ENCODE data around the gene SLC25A11.

Gene SLC25A11

GRCh38 chr17:4893721-4894560 is 45.9 kb downstream of the SLC25A11 start:
- CTCF ChIA-PET, result interaction anchor here (1.0 to 1.2 kb wide), 2 partner anchors 9 to 12 kb away, joined by 4 to 5 read pairs; partner anchors contain the start of gene CHRNE
- POLR2A ChIA-PET, result no interaction called here
- TF ChIP-seq CTCF (IDR thresholded peaks at IDR 0.05; ENCODE audit: insufficient read depth, low read length, missing control alignments), result no peak
- no peak overlapping the region for H3K4me3 ChIP-seq (ENCODE audit: low read depth, low read length)
- DNase-seq (ENCODE audit: low read depth, low spot score), result no peak

GRCh38 chr17:4893272-4893671 is 46.6 kb downstream of the SLC25A11 start:
- no peak for DNase-seq (ENCODE audit: low read depth, low spot score)
- no peak for TF ChIP-seq CTCF (IDR thresholded peaks at IDR 0.05; ENCODE audit: insufficient read depth, low read length, missing control alignments)
- ChIA-PET CTCF (interaction anchor here (1.9 kb wide), 1 partner anchor 326 kb away, joined by 6 read pairs; no protein-coding TSS in a partner anchor), POLR2A (no interaction called here)
- no peak overlapping the region for H3K4me3 ChIP-seq (ENCODE audit: low read depth, low read length)

GRCh38 chr17:4892499-4893221 is 47.2 kb downstream of the SLC25A11 start:
- ChIA-PET CTCF (interaction anchor here (0.8 to 8.7 kb wide), 7 partner anchors 9 to 327 kb away, joined by 3 to 154 read pairs (median 6); partner anchors contain the start of genes ARRB2, C17orf107, CHRNE and GLTPD2), POLR2A (interaction anchor here (0.6 kb wide), 1 partner anchor 30 kb away, joined by 7 read pairs; no protein-coding TSS in a partner anchor)
- no peak for DNase-seq (ENCODE audit: low read depth, low spot score)
- TF ChIP-seq CTCF (IDR thresholded peaks at IDR 0.05; ENCODE audit: insufficient read depth, low read length, missing control alignments), result no peak
- H3K4me3 ChIP-seq (ENCODE audit: low read depth, low read length), result no peak overlapping the region

- ChIA-PET CTCF (interaction anchor here (0.8 to 8.7 kb wide), 11 partner anchors 9 to 326 kb away, joined by 3 to 154 read pairs (median 6); partner anchors contain the start of genes ARRB2, C17orf107, CHRNE and GLTPD2), POLR2A (interaction anchor here (0.6 kb wide), 1 partner anchor 31 kb away, joined by 7 read pairs; no protein-coding TSS in a partner anchor)
- no peak overlapping the region for H3K4me3 ChIP-seq (ENCODE audit: low read depth, low read length)
- DNase-seq (ENCODE audit: low read depth, low spot score), result no peak
- no peak for TF ChIP-seq CTCF (IDR thresholded peaks at IDR 0.05; ENCODE audit: insufficient read depth, low read length, missing control alignments)
Observed at GRCh38 chr17:4891411-4892410, 48.1 kb downstream of the SLC25A11 start.

- no peak for DNase-seq (ENCODE audit: low read depth, low spot score)
- POLR2A ChIA-PET, result no interaction called here
- TF ChIP-seq CTCF (IDR thresholded peaks at IDR 0.05; ENCODE audit: insufficient read depth, low read length, missing control alignments), result no peak
- CTCF ChIA-PET, result interaction anchor here (1.3 to 8.7 kb wide), 13 partner anchors 8 to 321 kb away, joined by 3 to 154 read pairs (median 10); partner anchors contain the start of genes ARRB2, C17orf107, CHRNE and GLTPD2
- no peak overlapping the region for H3K4me3 ChIP-seq (ENCODE audit: low read depth, low read length)
Observed at GRCh38 chr17:4887581-4887980, 52.3 kb downstream of the SLC25A11 start.
